ENCODE data around the gene TLNRD1.

DNA sequence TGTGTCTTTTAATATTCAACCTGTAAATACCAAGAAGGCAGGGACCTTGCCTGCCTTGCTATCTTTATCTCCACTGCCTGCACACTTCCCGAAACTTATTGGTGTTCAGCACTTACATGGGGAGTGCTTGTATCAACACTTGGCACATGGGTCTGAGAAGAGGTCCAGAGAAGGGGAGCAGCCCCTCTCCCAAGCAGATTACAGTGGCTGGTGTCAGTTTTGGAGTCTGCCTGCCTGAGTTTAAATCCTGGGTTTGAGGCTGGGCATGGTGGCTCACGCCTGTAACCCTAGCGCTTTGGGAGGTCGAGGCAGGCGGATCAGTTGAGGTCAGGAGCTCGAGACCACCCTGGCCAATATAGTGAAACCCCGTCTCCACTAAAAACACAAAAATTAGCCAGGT, 31.4 kb upstream of the TLNRD1 start:
- TF ChIP-seq POLR2A (IDR thresholded peaks at IDR 0.05; ENCODE audit: borderline replicate concordance, extremely low read depth, insufficient read depth, insufficient read length) = no peak
- TF ChIP-seq, protein P1, sequence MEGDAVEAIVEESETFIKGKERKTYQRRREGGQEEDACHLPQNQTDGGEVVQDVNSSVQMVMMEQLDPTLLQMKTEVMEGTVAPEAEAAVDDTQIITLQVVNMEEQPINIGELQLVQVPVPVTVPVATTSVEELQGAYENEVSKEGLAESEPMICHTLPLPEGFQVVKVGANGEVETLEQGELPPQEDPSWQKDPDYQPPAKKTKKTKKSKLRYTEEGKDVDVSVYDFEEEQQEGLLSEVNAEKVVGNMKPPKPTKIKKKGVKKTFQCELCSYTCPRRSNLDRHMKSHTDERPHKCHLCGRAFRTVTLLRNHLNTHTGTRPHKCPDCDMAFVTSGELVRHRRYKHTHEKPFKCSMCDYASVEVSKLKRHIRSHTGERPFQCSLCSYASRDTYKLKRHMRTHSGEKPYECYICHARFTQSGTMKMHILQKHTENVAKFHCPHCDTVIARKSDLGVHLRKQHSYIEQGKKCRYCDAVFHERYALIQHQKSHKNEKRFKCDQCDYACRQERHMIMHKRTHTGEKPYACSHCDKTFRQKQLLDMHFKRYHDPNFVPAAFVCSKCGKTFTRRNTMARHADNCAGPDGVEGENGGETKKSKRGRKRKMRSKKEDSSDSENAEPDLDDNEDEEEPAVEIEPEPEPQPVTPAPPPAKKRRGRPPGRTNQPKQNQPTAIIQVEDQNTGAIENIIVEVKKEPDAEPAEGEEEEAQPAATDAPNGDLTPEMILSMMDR (IDR thresholded peaks at IDR 0.05 in 2 of 3, conservative IDR thresholded peaks at IDR 0.05 in 1 of 3; ENCODE audit: borderline replicate concordance in 1 of 3, insufficient read depth in 1 of 3, low read depth in 2 of 3, low read length in 2 of 3) = no peak
- TF ChIP-seq POLR2AphosphoS5 (IDR thresholded peaks at IDR 0.05; ENCODE audit: low read depth, low read length) = no peak
- no peak for TF ChIP-seq FOSL1 (IDR thresholded peaks at IDR 0.05; ENCODE audit: low read depth)
- TF ChIP-seq, protein P2, sequence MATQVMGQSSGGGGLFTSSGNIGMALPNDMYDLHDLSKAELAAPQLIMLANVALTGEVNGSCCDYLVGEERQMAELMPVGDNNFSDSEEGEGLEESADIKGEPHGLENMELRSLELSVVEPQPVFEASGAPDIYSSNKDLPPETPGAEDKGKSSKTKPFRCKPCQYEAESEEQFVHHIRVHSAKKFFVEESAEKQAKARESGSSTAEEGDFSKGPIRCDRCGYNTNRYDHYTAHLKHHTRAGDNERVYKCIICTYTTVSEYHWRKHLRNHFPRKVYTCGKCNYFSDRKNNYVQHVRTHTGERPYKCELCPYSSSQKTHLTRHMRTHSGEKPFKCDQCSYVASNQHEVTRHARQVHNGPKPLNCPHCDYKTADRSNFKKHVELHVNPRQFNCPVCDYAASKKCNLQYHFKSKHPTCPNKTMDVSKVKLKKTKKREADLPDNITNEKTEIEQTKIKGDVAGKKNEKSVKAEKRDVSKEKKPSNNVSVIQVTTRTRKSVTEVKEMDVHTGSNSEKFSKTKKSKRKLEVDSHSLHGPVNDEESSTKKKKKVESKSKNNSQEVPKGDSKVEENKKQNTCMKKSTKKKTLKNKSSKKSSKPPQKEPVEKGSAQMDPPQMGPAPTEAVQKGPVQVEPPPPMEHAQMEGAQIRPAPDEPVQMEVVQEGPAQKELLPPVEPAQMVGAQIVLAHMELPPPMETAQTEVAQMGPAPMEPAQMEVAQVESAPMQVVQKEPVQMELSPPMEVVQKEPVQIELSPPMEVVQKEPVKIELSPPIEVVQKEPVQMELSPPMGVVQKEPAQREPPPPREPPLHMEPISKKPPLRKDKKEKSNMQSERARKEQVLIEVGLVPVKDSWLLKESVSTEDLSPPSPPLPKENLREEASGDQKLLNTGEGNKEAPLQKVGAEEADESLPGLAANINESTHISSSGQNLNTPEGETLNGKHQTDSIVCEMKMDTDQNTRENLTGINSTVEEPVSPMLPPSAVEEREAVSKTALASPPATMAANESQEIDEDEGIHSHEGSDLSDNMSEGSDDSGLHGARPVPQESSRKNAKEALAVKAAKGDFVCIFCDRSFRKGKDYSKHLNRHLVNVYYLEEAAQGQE (IDR thresholded peaks at IDR 0.05; ENCODE audit: low read depth) = no peak
- no peak for TF ChIP-seq EZH2 (IDR thresholded peaks at IDR 0.05)
- TF ChIP-seq RAD21 (IDR thresholded peaks at IDR 0.05; ENCODE audit: low read depth) = no peak
- TF ChIP-seq, protein P3, sequence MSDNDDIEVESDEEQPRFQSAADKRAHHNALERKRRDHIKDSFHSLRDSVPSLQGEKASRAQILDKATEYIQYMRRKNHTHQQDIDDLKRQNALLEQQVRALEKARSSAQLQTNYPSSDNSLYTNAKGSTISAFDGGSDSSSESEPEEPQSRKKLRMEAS (IDR thresholded peaks at IDR 0.05) = no peak
- no peak for TF ChIP-seq ZFX (IDR thresholded peaks at IDR 0.05)
- TF ChIP-seq ZNF274 (IDR thresholded peaks at IDR 0.05; ENCODE audit: low read depth, low read length) = no peak
- TF ChIP-seq SP1 (IDR thresholded peaks at IDR 0.05; ENCODE audit: low read depth) = no peak

All from HCT116 (cell line).